ENCODE measurements around the gene ZNF138. TPM values are rescaled to one million over a fixed set of nuclear protein-coding genes. Genes with fewer than 3 reads are reported as not detected.
"Not testable (repeated sequence)": the region's sequence is repeated elsewhere in the genome, so short reads cannot be mapped to it uniquely, and the experiment has no call there.

ZNF138 gene
- total and polyA plus RNA-seq, 4 donors: 20.4 to 48.3 (median 27.7) TPM

GRCh38 chr7:64784842-64785241 lies 9.4 kb upstream of the ZNF138 start:
- not testable (repeated sequence) for H3K27ac ChIP-seq (ENCODE audit: low read depth, low read length); H3K9me3 ChIP-seq (ENCODE audit: control insufficient read depth, insufficient read depth, low read length); H3K4me3 ChIP-seq (ENCODE audit: low read depth, low read length); DNase-seq (ENCODE audit: low read depth in 4 of 6, low spot score in 6 of 6); H3K4me1 ChIP-seq (ENCODE audit: control insufficient read depth, insufficient read depth, low read length); H3K36me3 ChIP-seq (ENCODE audit: control insufficient read depth, insufficient read depth, low read length); H3K27me3 ChIP-seq (ENCODE audit: control insufficient read depth, insufficient read depth, low read length)
- 84% methylated on average over 16 of the region's 23 CpGs for WGBS (ENCODE audit: insufficient coverage)

DNA sequence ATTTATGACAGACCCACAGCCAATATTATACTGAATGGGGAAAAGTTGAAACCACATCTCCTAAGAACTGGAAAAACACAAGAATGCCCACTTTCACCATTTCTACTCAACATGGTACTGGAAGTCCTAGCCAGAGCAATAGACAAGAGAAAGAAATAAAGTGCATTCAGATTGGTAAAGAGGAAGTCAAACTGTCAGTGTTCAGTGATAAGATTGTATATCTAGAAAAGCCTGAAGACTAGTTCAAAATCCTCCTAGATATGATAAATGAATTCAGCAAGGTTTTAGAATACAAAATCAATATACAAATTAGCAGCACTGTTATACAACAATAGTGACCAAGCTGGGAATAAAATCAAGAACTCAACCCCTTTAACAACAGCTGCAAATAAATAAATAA lies 6.9 kb upstream of the ZNF138 start:
- Histone ChIP-seq H3K4me1 (ENCODE audit: control insufficient read depth, insufficient read depth, low read length) (no peaks in the 10 kb centered on the region), H3K4me3 (ENCODE audit: low read depth, low read length) (no peak overlapping the region), H3K9me3 (ENCODE audit: control insufficient read depth, insufficient read depth, low read length) (no peaks in the 10 kb centered on the region), H3K36me3 (ENCODE audit: control insufficient read depth, insufficient read depth, low read length) (no peaks in the 10 kb centered on the region), H3K27ac (ENCODE audit: low read depth, low read length) (no peak overlapping the region), H3K27me3 (ENCODE audit: control insufficient read depth, insufficient read depth, low read length) (no peaks in the 10 kb centered on the region)
- DNase-seq (ENCODE audit: low read depth in 4 of 6, low spot score in 6 of 6): no peak

GRCh38 chr7:64789241-64789640 lies 5.0 kb upstream of the ZNF138 start:
- DNase-seq (ENCODE audit: low read depth in 4 of 6, low spot score in 6 of 6); H3K36me3 ChIP-seq (ENCODE audit: control insufficient read depth, insufficient read depth, low read length); H3K9me3 ChIP-seq (ENCODE audit: control insufficient read depth, insufficient read depth, low read length); H3K27me3 ChIP-seq (ENCODE audit: control insufficient read depth, insufficient read depth, low read length); H3K27ac ChIP-seq (ENCODE audit: low read depth, low read length); H3K4me1 ChIP-seq (ENCODE audit: control insufficient read depth, insufficient read depth, low read length); H3K4me3 ChIP-seq (ENCODE audit: low read depth, low read length): not testable (repeated sequence)
- WGBS (ENCODE audit: insufficient coverage): 62% methylated on average over 10 of the region's 11 CpGs

- H3K36me3 ChIP-seq (ENCODE audit: control insufficient read depth, insufficient read depth, low read length): no peaks in the 10 kb centered on the region
- 80% methylated on average over 1 of the region's 4 CpGs for WGBS (ENCODE audit: insufficient coverage)
- no peak for DNase-seq (ENCODE audit: low read depth in 4 of 6, low spot score in 6 of 6)
- H3K4me3 ChIP-seq (ENCODE audit: low read depth, low read length): no peak overlapping the region
- H3K27me3 ChIP-seq (ENCODE audit: control insufficient read depth, insufficient read depth, low read length): no peaks in the 10 kb centered on the region
- H3K4me1 ChIP-seq (ENCODE audit: control insufficient read depth, insufficient read depth, low read length): no peaks in the 10 kb centered on the region
- H3K9me3 ChIP-seq (ENCODE audit: control insufficient read depth, insufficient read depth, low read length): no peaks in the 10 kb centered on the region
- no peak overlapping the region for H3K27ac ChIP-seq (ENCODE audit: low read depth, low read length)
These were observed 997 bp upstream of the ZNF138 start for GRCh38 chr7:64793106-64793755.

DNA sequence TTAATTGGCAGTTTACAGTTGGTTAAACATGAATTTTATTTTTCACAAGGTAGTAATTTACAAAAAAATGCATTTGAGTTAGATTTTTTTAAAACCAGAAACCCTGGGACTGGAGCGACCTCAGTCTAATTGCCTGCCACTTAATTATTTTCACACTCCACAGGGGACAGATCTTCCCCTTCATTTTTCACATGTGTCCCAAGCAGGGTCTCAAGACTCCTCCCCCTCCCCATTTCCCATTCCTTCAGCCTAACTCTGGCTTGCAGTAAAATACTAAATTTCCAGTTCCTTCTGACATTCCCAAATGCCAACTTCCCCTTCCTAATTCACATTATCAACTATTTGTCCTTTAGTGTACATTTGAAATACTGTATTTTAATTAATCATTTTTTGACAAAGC lies 948 bp downstream of the ZNF138 start:
- H3K9me3 ChIP-seq (ENCODE audit: control insufficient read depth, insufficient read depth, low read length): no peaks in the 10 kb centered on the region
- H3K4me3 ChIP-seq (ENCODE audit: low read depth, low read length): peak overlapping the region; percentile 82
- H3K36me3 ChIP-seq (ENCODE audit: control insufficient read depth, insufficient read depth, low read length): peaks cover 9% of the 10 kb centered on the region
- peaks cover 4% of the 10 kb centered on the region for H3K4me1 ChIP-seq (ENCODE audit: control insufficient read depth, insufficient read depth, low read length)
- WGBS (ENCODE audit: insufficient coverage): 0% methylated on average over 1 of the region's 1 CpG
- no peak overlapping the region for H3K27ac ChIP-seq (ENCODE audit: low read depth, low read length)
- peak in 1 of 6 donors; percentile 2 for DNase-seq (ENCODE audit: low read depth in 4 of 6, low spot score in 6 of 6)
- no peaks in the 10 kb centered on the region for H3K27me3 ChIP-seq (ENCODE audit: control insufficient read depth, insufficient read depth, low read length)

GRCh38 chr7:64799169-64799568 lies 4.9 kb downstream of the ZNF138 start:
- DNase-seq (ENCODE audit: low read depth in 4 of 6, low spot score in 6 of 6); H3K27me3 ChIP-seq (ENCODE audit: control insufficient read depth, insufficient read depth, low read length); H3K9me3 ChIP-seq (ENCODE audit: control insufficient read depth, insufficient read depth, low read length); H3K4me1 ChIP-seq (ENCODE audit: control insufficient read depth, insufficient read depth, low read length); H3K27ac ChIP-seq (ENCODE audit: low read depth, low read length); H3K4me3 ChIP-seq (ENCODE audit: low read depth, low read length); H3K36me3 ChIP-seq (ENCODE audit: control insufficient read depth, insufficient read depth, low read length): not testable (repeated sequence)
- WGBS (ENCODE audit: insufficient coverage): 90% methylated on average over 4 of the region's 8 CpGs

- no peak overlapping the region for H3K27ac ChIP-seq (ENCODE audit: low read depth, low read length)
- no peak for DNase-seq (ENCODE audit: low read depth in 4 of 6, low spot score in 6 of 6)
- no peak overlapping the region for H3K4me3 ChIP-seq (ENCODE audit: low read depth, low read length)
- no CpG with 5 or more reads among the region's 2 CpGs for WGBS (ENCODE audit: insufficient coverage)
- no peaks in the 10 kb centered on the region for H3K9me3 ChIP-seq (ENCODE audit: control insufficient read depth, insufficient read depth, low read length)
- peaks cover 4% of the 10 kb centered on the region for H3K4me1 ChIP-seq (ENCODE audit: control insufficient read depth, insufficient read depth, low read length)
- H3K27me3 ChIP-seq (ENCODE audit: control insufficient read depth, insufficient read depth, low read length): no peaks in the 10 kb centered on the region
- H3K36me3 ChIP-seq (ENCODE audit: control insufficient read depth, insufficient read depth, low read length): peaks cover 9% of the 10 kb centered on the region
These were observed 8.5 kb downstream of the ZNF138 start for GRCh38 chr7:64802699-64803098.

DNA sequence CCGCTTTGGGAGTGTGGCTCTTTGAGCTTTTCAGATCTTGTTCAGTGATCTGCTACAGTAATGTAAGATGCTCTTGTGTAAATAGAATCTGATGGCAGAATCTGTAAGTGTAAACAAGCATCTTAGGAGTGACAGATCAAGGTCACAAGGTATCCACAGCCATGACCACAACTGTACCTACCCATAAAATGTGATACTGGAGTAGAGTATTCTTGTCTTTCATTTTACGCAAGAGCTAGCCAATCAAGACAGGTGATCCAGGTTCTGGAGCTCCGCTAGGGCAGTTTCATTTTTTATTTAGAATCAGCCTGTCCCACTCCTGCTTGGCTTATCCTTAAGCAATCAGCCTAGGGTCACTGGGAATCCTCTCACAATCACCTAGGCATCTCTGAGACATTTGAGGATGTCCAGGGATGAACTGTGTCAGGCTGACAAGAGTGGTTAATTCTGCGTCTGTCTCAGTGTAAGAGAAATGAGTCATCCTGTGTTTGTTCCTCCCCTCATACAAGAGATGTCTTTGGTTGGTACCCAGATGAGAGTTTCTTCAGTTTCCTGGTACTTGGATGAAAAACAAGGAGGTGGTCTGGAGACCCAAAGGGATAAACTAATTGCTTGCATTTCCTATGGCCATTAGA lies 13.6 kb downstream of the ZNF138 start:
- 95% methylated on average over 3 of the region's 4 CpGs for WGBS (ENCODE audit: insufficient coverage)
- H3K4me1 ChIP-seq (ENCODE audit: control insufficient read depth, insufficient read depth, low read length): no peaks in the 10 kb centered on the region
- H3K36me3 ChIP-seq (ENCODE audit: control insufficient read depth, insufficient read depth, low read length): no peaks in the 10 kb centered on the region
- H3K27ac ChIP-seq (ENCODE audit: low read depth, low read length): no peak overlapping the region
- DNase-seq (ENCODE audit: low read depth in 4 of 6, low spot score in 6 of 6): no peak
- H3K27me3 ChIP-seq (ENCODE audit: control insufficient read depth, insufficient read depth, low read length): no peaks in the 10 kb centered on the region
- no peaks in the 10 kb centered on the region for H3K9me3 ChIP-seq (ENCODE audit: control insufficient read depth, insufficient read depth, low read length)
- no peak overlapping the region for H3K4me3 ChIP-seq (ENCODE audit: low read depth, low read length)

DNA sequence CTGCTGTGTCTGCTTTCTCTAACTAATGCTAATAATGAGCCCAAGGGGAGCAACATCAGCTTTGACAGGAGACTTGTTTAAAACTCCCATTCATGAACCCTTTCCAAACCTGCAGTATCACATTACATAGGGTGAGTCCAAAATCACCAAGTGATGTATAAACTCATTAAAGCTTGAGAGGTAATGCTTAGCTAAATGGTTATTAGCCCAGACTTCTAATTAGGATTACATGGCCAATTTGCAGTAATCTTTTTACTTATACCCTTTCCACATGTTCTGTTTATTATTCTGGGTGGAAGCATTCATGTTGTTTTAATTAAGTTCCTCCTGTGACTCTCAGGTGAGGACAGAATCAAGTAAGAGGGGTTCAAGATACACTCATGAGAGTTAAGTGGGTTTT lies 17.5 kb downstream of the ZNF138 start:
- Histone ChIP-seq H3K27ac (ENCODE audit: low read depth, low read length) (no peak overlapping the region), H3K4me1 (ENCODE audit: control insufficient read depth, insufficient read depth, low read length) (no peaks in the 10 kb centered on the region), H3K27me3 (ENCODE audit: control insufficient read depth, insufficient read depth, low read length) (no peaks in the 10 kb centered on the region), H3K4me3 (ENCODE audit: low read depth, low read length) (no peak overlapping the region), H3K9me3 (ENCODE audit: control insufficient read depth, insufficient read depth, low read length) (no peaks in the 10 kb centered on the region), H3K36me3 (ENCODE audit: control insufficient read depth, insufficient read depth, low read length) (no peaks in the 10 kb centered on the region)
- peak in 1 of 6 donors; percentile 82 for DNase-seq (ENCODE audit: low read depth in 4 of 6, low spot score in 6 of 6)

DNA sequence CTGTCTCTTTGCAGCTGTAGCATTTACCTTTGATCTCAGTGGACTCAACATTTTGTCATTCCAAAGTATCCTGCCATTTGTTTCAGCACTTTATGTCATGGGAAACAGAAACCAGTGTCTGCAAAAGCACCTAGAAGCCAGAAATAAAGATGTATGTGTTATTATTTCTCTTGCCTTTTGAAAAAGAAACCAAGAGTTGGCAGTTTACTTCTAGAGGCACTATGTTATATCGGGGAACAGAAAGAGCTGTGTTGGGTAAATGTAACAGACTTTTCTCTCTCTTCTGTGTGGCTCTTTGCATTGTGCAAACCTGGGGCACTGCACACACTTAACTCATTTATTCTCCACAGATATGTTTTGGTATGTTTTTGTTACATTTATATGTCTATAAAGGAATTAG lies 36.7 kb downstream of the ZNF138 start:
- Histone ChIP-seq H3K9me3 (ENCODE audit: control insufficient read depth, insufficient read depth, low read length) (no peaks in the 10 kb centered on the region), H3K4me3 (ENCODE audit: low read depth, low read length) (no peak overlapping the region), H3K36me3 (ENCODE audit: control insufficient read depth, insufficient read depth, low read length) (no peaks in the 10 kb centered on the region), H3K27me3 (ENCODE audit: control insufficient read depth, insufficient read depth, low read length) (no peaks in the 10 kb centered on the region), H3K4me1 (ENCODE audit: control insufficient read depth, insufficient read depth, low read length) (no peaks in the 10 kb centered on the region), H3K27ac (ENCODE audit: low read depth, low read length) (no peak overlapping the region)
- DNase-seq (ENCODE audit: low read depth in 4 of 6, low spot score in 6 of 6): no peak
- no CpG with 5 or more reads among the region's 1 CpG for WGBS (ENCODE audit: insufficient coverage)
